ENCODE measurements around the gene MARVELD1. TPM values are rescaled to one million over a fixed set of nuclear protein-coding genes. Genes with fewer than 3 reads are reported as not detected.
A peak's percentile ranks its signal among the peaks of the same experiment; 100 is the strongest.

Gene MARVELD1
- total and polyA plus RNA-seq, 2 of the 8 experiments (the other 6 are each of a cell fraction or from before 2014, with no cell fraction given) = 28.1 to 37.3 TPM

- no peak overlapping the region for H3K4ac ChIP-seq (replicated peaks; ENCODE audit: insufficient read length, low read depth, low read length)
- no peak overlapping the region for H2BK120ac ChIP-seq (replicated peaks; ENCODE audit: low read depth, low read length)
- no peak overlapping the region for H2BK12ac ChIP-seq (ENCODE audit: low read depth, low read length)
- peak overlapping the region; percentile 24 to 25; a peak in 2 of 4 replicates for H3K4me2 ChIP-seq (ENCODE audit: insufficient read depth in 1 of 2, low read depth in 2 of 2, low read length in 2 of 2)
- no peak overlapping the region; a peak in 1 of 8 replicates for H3K4me3 ChIP-seq (ENCODE audit: extremely low read depth in 1 of 4, insufficient read depth in 2 of 4, low read depth in 3 of 4, low read length in 4 of 4)
- peaks cover 12% of the 10 kb centered on the region for H3K23me2 ChIP-seq (ENCODE audit: low read depth, low read length)
- no peak overlapping the region for H4K5ac ChIP-seq (ENCODE audit: insufficient read length, low read depth, low read length)
- H2AK5ac ChIP-seq (ENCODE audit: low read depth, low read length) = no peak overlapping the region
- ChIA-PET CTCF (ENCODE audit: partially characterized antibody) (interaction anchor here (0.5 to 20.9 kb wide), 17 partner anchors 7 to 1243 kb away, joined by 3 to 773 read pairs (median 11); partner anchors contain the start of genes AVPI1, MARVELD1 and ZFYVE27), POLR2A (ENCODE audit: partially characterized antibody) (interaction anchor here (0.6 to 12.5 kb wide), 8 partner anchors 8 to 29 kb away, joined by 3 to 234 read pairs (median 3); partner anchors contain the start of genes AVPI1 and ZFYVE27)
- no peak overlapping the region for H2BK15ac ChIP-seq (ENCODE audit: low read length)
- no peaks in the 10 kb centered on the region for H3K79me2 ChIP-seq (ENCODE audit: control insufficient read depth in 1 of 2, insufficient read depth in 2 of 2, low read length in 2 of 2)
- no peak overlapping the region for H3K14ac ChIP-seq (ENCODE audit: insufficient read length)
- no peak overlapping the region for H4K8ac ChIP-seq (ENCODE audit: extremely low read depth, insufficient read depth, low read length)
- H2AFZ ChIP-seq (ENCODE audit: low read length) = peak overlapping the region; percentile 84
- H3K9me3 ChIP-seq (ENCODE audit: insufficient read depth in 2 of 2, low read depth in 1 of 2, low read length in 1 of 2) = no peaks in the 10 kb centered on the region
- H2BK20ac ChIP-seq (ENCODE audit: low read length) = no peak overlapping the region
- WGBS, 2 experiments (ENCODE audit: extremely low coverage in 1 of 2, insufficient coverage in 1 of 2, insufficient read length in 1 of 2, insufficient replicate concordance in 2 of 2, low coverage in 1 of 2, low lambda C conversion rate in 2 of 2, missing lambda C conversion rate in 1 of 2) = 48% methylated on average over 18 of the region's 18 CpGs; no CpG with 5 or more reads in 1 of the 2 experiments
- H3K27ac ChIP-seq (ENCODE audit: low read depth, low read length) = no peak overlapping the region
- H3K56ac ChIP-seq (replicated peaks; ENCODE audit: insufficient read length, low read depth, low read length) = no peak overlapping the region
- FAIRE-seq = peak; percentile 74
- no peak overlapping the region for H3K23ac ChIP-seq (ENCODE audit: insufficient read length)
- peaks cover 4 to 8% (median 6%) of the 10 kb centered on the region in 4 experiments; a peak in 6 of 7 replicates for H3K4me1 ChIP-seq (replicated peaks in 1 of 4; ENCODE audit: control insufficient read depth in 3 of 4, insufficient read depth in 4 of 4, low read length in 3 of 4)
- no peak overlapping the region for H3K18ac ChIP-seq (ENCODE audit: extremely low read depth, low read length)
- H3K9ac ChIP-seq (replicated peaks in 1 of 4; ENCODE audit: extremely low read depth in 1 of 4, low read depth in 3 of 4, low read length in 3 of 4) = no peak overlapping the region
- H4K91ac ChIP-seq (replicated peaks; ENCODE audit: insufficient read length, low read length) = no peak overlapping the region
- no peaks in the 10 kb centered on the region for H4K20me1 ChIP-seq (replicated peaks in 1 of 2; ENCODE audit: control insufficient read depth in 1 of 2, insufficient read depth in 2 of 2, low read length in 2 of 2)
- H3K27me3 ChIP-seq (replicated peaks in 1 of 4; ENCODE audit: control insufficient read depth in 3 of 4, extremely low read depth in 1 of 4, insufficient read depth in 3 of 4, low read length in 3 of 4) = no peaks in the 10 kb centered on the region
- peak in 1 of 2 experiments; percentile 84 for DNase-seq (ENCODE audit: low read depth in 1 of 2, low spot score in 2 of 2)
- no peaks in the 10 kb centered on the region for H3K79me1 ChIP-seq (ENCODE audit: low read depth, low read length)
- H2BK5ac ChIP-seq (ENCODE audit: low read depth, low read length) = no peak overlapping the region
- H3K36me3 ChIP-seq (ENCODE audit: control insufficient read depth in 2 of 4, insufficient read depth in 4 of 4, low read length in 3 of 4) = no peaks in the 10 kb centered on the region
- TF ChIP-seq CTCF (IDR thresholded peaks at IDR 0.05; ENCODE audit: control extremely low read depth in 1 of 3, insufficient read depth in 1 of 3, low read depth in 1 of 3, low read length in 3 of 3) (peak; percentile 48 to 78 (median 71)), CEBPB (IDR thresholded peaks at IDR 0.05; ENCODE audit: low read depth, low read length) (0 out of 2 replicates have a peak, but pooled peaks have one; percentile 23), RNF2 (IDR thresholded peaks at IDR 0.05; ENCODE audit: borderline replicate concordance, low read depth, low read length, missing control alignments, poor library complexity, severe bottlenecking) (no peak), E2F6 (IDR thresholded peaks at IDR 0.05) (0 out of 2 replicates have a peak, but pooled peaks have one; percentile 19), CBX5 (IDR thresholded peaks at IDR 0.05; ENCODE audit: low read depth, low read length) (no peak), TEAD4 (IDR thresholded peaks at IDR 0.05; ENCODE audit: low read depth, low read length) (peak; percentile 91), SIX5 (IDR thresholded peaks at IDR 0.05; ENCODE audit: low read depth, low read length) (no peak)
Observed at GRCh38 chr10:97708976-97709946, 4.3 kb upstream of the MARVELD1 start.
